Activated CD4-positive, alpha-beta memory T cell treated with anti-CD3 and anti-CD28 coated beads, Interleukin-2, amount 10 ng/mL, durations not matched to agents 7 days and 5 days (primary cell): ENCODE measurements around the gene C1QL4. TPM values are rescaled to one million over a fixed set of nuclear protein-coding genes. Genes with fewer than 3 reads are reported as not detected.
"Not testable (repeated sequence)": the region's sequence is repeated elsewhere in the genome, so short reads cannot be mapped to it uniquely, and the experiment has no call there.

Source experiments
- CTCF ChIA-PET: fragments of 350-600 bp; sonication (Branson Sonifier 250); formaldehyde crosslinking; loops from one replicate; lab custom pipeline; 2021; ENCODE audit warnings: antibody characterized with exemption, inconsistent platforms; lab: Charles Lee
- POLR2A ChIA-PET: fragments of 350-600 bp; sonication (Branson Sonifier 250); formaldehyde crosslinking; loops from one replicate; lab custom pipeline; 2021; ENCODE audit warnings: antibody characterized with exemption; lab: Charles Lee
- DNase-seq: peaks from one replicate; pipeline ENCODE4 v3.0.0-alpha.2; 2020
- H3K27ac Mint-ChIP-seq: one replicate; pipeline ENCODE4 v1.8.0; 2021; ENCODE audit warnings: mild to moderate bottlenecking, mixed read lengths
- H3K27me3 Mint-ChIP-seq: one replicate; pipeline ENCODE4 v1.8.0; 2021; ENCODE audit warnings: mixed read lengths
- H3K36me3 Mint-ChIP-seq: one replicate; pipeline ENCODE4 v1.8.0; 2021; ENCODE audit warnings: low read depth, mixed read lengths
- H3K4me1 Mint-ChIP-seq: one replicate; pipeline ENCODE4 v1.8.0; 2021; ENCODE audit warnings: mixed read lengths
- H3K4me3 Mint-ChIP-seq: one replicate; pipeline ENCODE4 v1.8.0; 2021; ENCODE audit warnings: mild to moderate bottlenecking, mixed read lengths
- H3K9me3 Mint-ChIP-seq: one replicate; pipeline ENCODE4 v1.8.0; 2021; ENCODE audit warnings: mixed read lengths
- total RNA-seq, 2 experiments: library from RNA; stranded (reverse); gene quantifications; one replicate each; pipeline ENCODE4 v1.2.3, GENCODE V29; 2021

The C1QL4 gene
- total RNA-seq, 2 experiments from 2014 or later, result not detected

- Mint-ChIP-seq H3K27ac (no peak overlapping the region), H3K36me3 (no peaks in the 10 kb centered on the region), H3K9me3 (no peaks in the 10 kb centered on the region), H3K4me3 (no peak overlapping the region), H3K4me1 (no peaks in the 10 kb centered on the region), H3K27me3 (peaks cover 11% of the 10 kb centered on the region)
- DNase-seq, result no peak
- ChIA-PET POLR2A (no interaction called here), CTCF (interaction anchor here (1.3 to 1.4 kb wide), 2 partner anchors 17 to 19 kb away, joined by 3 to 4 read pairs; partner anchors contain the start of gene PRPH)
Observed at GRCh38 chr12:49314811-49315210, 22.2 kb downstream of the C1QL4 start.

- H3K9me3 Mint-ChIP-seq, CTCF ChIA-PET, POLR2A ChIA-PET, DNase-seq, H3K4me1 Mint-ChIP-seq, H3K27ac Mint-ChIP-seq, H3K4me3 Mint-ChIP-seq, H3K36me3 Mint-ChIP-seq: not testable (repeated sequence)
- peaks cover 31% of the 10 kb centered on the region for H3K27me3 Mint-ChIP-seq
Observed at GRCh38 chr12:49310451-49311000, 26.5 kb downstream of the C1QL4 start.

GRCh38 chr12:49309386-49309785 is 27.6 kb downstream of the C1QL4 start:
- CTCF ChIA-PET, result interaction anchor here (0.8 kb wide), 1 partner anchor 22 kb away, joined by 3 read pairs; no protein-coding TSS in a partner anchor
- no peaks in the 10 kb centered on the region for H3K36me3 Mint-ChIP-seq
- no peak overlapping the region for H3K27ac Mint-ChIP-seq
- DNase-seq, result no peak
- H3K4me3 Mint-ChIP-seq, result no peak overlapping the region
- POLR2A ChIA-PET, result interaction anchor here (1.6 kb wide), 1 partner anchor 13 kb away, joined by 5 read pairs; the partner anchor contains the start of gene TROAP
- no peaks in the 10 kb centered on the region for H3K9me3 Mint-ChIP-seq
- no peaks in the 10 kb centered on the region for H3K4me1 Mint-ChIP-seq
- H3K27me3 Mint-ChIP-seq, result peaks cover 35% of the 10 kb centered on the region

GRCh38 chr12:49305762-49306510 is 31.1 kb downstream of the C1QL4 start:
- ChIA-PET CTCF (interaction anchor here (0.6 to 1.3 kb wide), 3 partner anchors 9 to 36 kb away, joined by 3 to 4 read pairs (median 3); no protein-coding TSS in a partner anchor), POLR2A (no interaction called here)
- H3K4me3 Mint-ChIP-seq, result no peak overlapping the region
- DNase-seq, result no peak
- no peaks in the 10 kb centered on the region for H3K36me3 Mint-ChIP-seq
- peaks cover 34% of the 10 kb centered on the region for H3K27me3 Mint-ChIP-seq
- peaks cover 9% of the 10 kb centered on the region for H3K4me1 Mint-ChIP-seq
- no peaks in the 10 kb centered on the region for H3K9me3 Mint-ChIP-seq
- H3K27ac Mint-ChIP-seq, result no peak overlapping the region

- Mint-ChIP-seq H3K36me3 (no peaks in the 10 kb centered on the region), H3K4me3 (no peak overlapping the region), H3K27ac (no peak overlapping the region), H3K4me1 (peaks cover 9% of the 10 kb centered on the region), H3K9me3 (no peaks in the 10 kb centered on the region), H3K27me3 (peaks cover 25% of the 10 kb centered on the region)
- POLR2A ChIA-PET, result interaction anchor here (1.0 to 2.8 kb wide), 3 partner anchors 9 to 45 kb away, joined by 3 to 10 read pairs (median 5); partner anchors contain the start of genes PRPH and TROAP
- no peak for DNase-seq
- CTCF ChIA-PET, result interaction anchor here (1.0 to 1.2 kb wide), 3 partner anchors 16 to 55 kb away, joined by 3 to 5 read pairs (median 3); no protein-coding TSS in a partner anchor
Observed at GRCh38 chr12:49304161-49304560, 32.8 kb downstream of the C1QL4 start.

- POLR2A ChIA-PET, result interaction anchor here (2.8 kb wide), 1 partner anchor 21 kb away, joined by 10 read pairs; the partner anchor contains the start of gene TROAP
- Mint-ChIP-seq H3K4me3 (peak overlapping the region; percentile 18), H3K27ac (peak overlapping the region; percentile 22), H3K4me1 (peaks cover 29% of the 10 kb centered on the region), H3K36me3 (no peaks in the 10 kb centered on the region), H3K27me3 (peaks cover 36% of the 10 kb centered on the region), H3K9me3 (no peaks in the 10 kb centered on the region)
- CTCF ChIA-PET, result interaction anchor here (0.7 to 2.1 kb wide), 4 partner anchors 9 to 215 kb away, joined by 3 to 10 read pairs (median 4); partner anchors contain the start of genes C1QL4 and DNAJC22
- DNase-seq, result peak; percentile 64
Observed at GRCh38 chr12:49301760-49302159, 35.2 kb downstream of the C1QL4 start.

- Mint-ChIP-seq H3K36me3 (no peaks in the 10 kb centered on the region), H3K27me3 (peaks cover 54% of the 10 kb centered on the region), H3K9me3 (no peaks in the 10 kb centered on the region), H3K4me1 (peaks cover 40% of the 10 kb centered on the region), H3K4me3 (peak overlapping the region; percentile 44), H3K27ac (no peak overlapping the region)
- POLR2A ChIA-PET, result interaction anchor here (1.1 to 1.2 kb wide), 2 partner anchors 24 to 69 kb away, joined by 3 to 4 read pairs; partner anchors contain the start of gene TROAP
- DNase-seq, result no peak
- CTCF ChIA-PET, result interaction anchor here (2.9 to 4.1 kb wide), 2 partner anchors 25 to 39 kb away, joined by 15 to 36 read pairs; partner anchors contain the start of genes C1QL4 and TROAP
Observed at GRCh38 chr12:49298160-49298559, 38.8 kb downstream of the C1QL4 start.

GRCh38 chr12:49297695-49298060 is 39.3 kb downstream of the C1QL4 start:
- Mint-ChIP-seq H3K9me3 (no peaks in the 10 kb centered on the region), H3K27ac (no peak overlapping the region), H3K36me3 (no peaks in the 10 kb centered on the region), H3K4me1 (peaks cover 40% of the 10 kb centered on the region), H3K4me3 (peak overlapping the region; percentile 44), H3K27me3 (peaks cover 52% of the 10 kb centered on the region)
- ChIA-PET CTCF (interaction anchor here (0.7 to 14.1 kb wide), 16 partner anchors 8 to 230 kb away, joined by 3 to 161 read pairs (median 6); partner anchors contain the start of genes C1QL4, DNAJC22 and TROAP), POLR2A (interaction anchor here (0.8 to 3.6 kb wide), 5 partner anchors 23 to 69 kb away, joined by 3 to 21 read pairs (median 9); partner anchors contain the start of genes TROAP and TUBA1C)
- DNase-seq, result no peak

- peaks cover 52% of the 10 kb centered on the region for H3K27me3 Mint-ChIP-seq
- ChIA-PET CTCF (interaction anchor here (0.7 to 14.1 kb wide), 20 partner anchors 8 to 230 kb away, joined by 3 to 161 read pairs (median 6); partner anchors contain the start of genes C1QL4, DNAJC22 and TROAP), POLR2A (interaction anchor here (0.8 to 3.6 kb wide), 5 partner anchors 22 to 70 kb away, joined by 3 to 21 read pairs (median 9); partner anchors contain the start of genes TROAP and TUBA1C)
- no peak overlapping the region for H3K27ac Mint-ChIP-seq
- H3K36me3 Mint-ChIP-seq, result no peaks in the 10 kb centered on the region
- no peaks in the 10 kb centered on the region for H3K9me3 Mint-ChIP-seq
- DNase-seq, result peak; percentile 60
- H3K4me3 Mint-ChIP-seq, result peak overlapping the region; percentile 62
- peaks cover 40% of the 10 kb centered on the region for H3K4me1 Mint-ChIP-seq
Observed at GRCh38 chr12:49296836-49297694, 39.9 kb downstream of the C1QL4 start.

- CTCF ChIA-PET, result interaction anchor here (1.1 to 14.1 kb wide), 19 partner anchors 7 to 231 kb away, joined by 3 to 161 read pairs (median 6); partner anchors contain the start of genes C1QL4, DNAJC22 and TROAP
Observed at GRCh38 chr12:49296034-49296835, 40.8 kb downstream of the C1QL4 start.

More at GRCh38 chr12:49296034-49296835, 40.8 kb downstream of the C1QL4 start:
- H3K36me3 Mint-ChIP-seq, result no peaks in the 10 kb centered on the region
- H3K9me3 Mint-ChIP-seq, result no peaks in the 10 kb centered on the region
- H3K4me1 Mint-ChIP-seq, result peaks cover 34% of the 10 kb centered on the region
- no peak overlapping the region for H3K27ac Mint-ChIP-seq
- peak; percentile 68 for DNase-seq
- POLR2A ChIA-PET, result interaction anchor here (1.2 to 4.0 kb wide), 6 partner anchors 26 to 70 kb away, joined by 3 to 21 read pairs (median 11); partner anchors contain the start of genes C1QL4, TROAP and TUBA1C
- peak overlapping the region; percentile 62 for H3K4me3 Mint-ChIP-seq
- peaks cover 53% of the 10 kb centered on the region for H3K27me3 Mint-ChIP-seq
